Measurements from ENCODE around the gene JAML.

JAML gene

GRCh38 chr11:118231461-118231860, 6.7 kb upstream of the JAML start:
- Mint-ChIP-seq H3K27ac (no peak overlapping the region), H3K36me3 (ENCODE audit: low read depth) (peaks cover 66% of the 10 kb centered on the region), H3K9me3 (no peaks in the 10 kb centered on the region), H3K4me1 (ENCODE audit: low read depth) (peaks cover 7% of the 10 kb centered on the region), H3K4me3 (no peak overlapping the region), H3K27me3 (no peaks in the 10 kb centered on the region)

- Mint-ChIP-seq H3K27ac (no peak overlapping the region), H3K36me3 (ENCODE audit: low read depth) (peaks cover 68% of the 10 kb centered on the region), H3K27me3 (no peaks in the 10 kb centered on the region), H3K4me1 (ENCODE audit: low read depth) (no peaks in the 10 kb centered on the region), H3K4me3 (no peak overlapping the region), H3K9me3 (peaks cover 4% of the 10 kb centered on the region)
These were observed 5.3 kb upstream of the JAML start for GRCh38 chr11:118230088-118230487.

DNA sequence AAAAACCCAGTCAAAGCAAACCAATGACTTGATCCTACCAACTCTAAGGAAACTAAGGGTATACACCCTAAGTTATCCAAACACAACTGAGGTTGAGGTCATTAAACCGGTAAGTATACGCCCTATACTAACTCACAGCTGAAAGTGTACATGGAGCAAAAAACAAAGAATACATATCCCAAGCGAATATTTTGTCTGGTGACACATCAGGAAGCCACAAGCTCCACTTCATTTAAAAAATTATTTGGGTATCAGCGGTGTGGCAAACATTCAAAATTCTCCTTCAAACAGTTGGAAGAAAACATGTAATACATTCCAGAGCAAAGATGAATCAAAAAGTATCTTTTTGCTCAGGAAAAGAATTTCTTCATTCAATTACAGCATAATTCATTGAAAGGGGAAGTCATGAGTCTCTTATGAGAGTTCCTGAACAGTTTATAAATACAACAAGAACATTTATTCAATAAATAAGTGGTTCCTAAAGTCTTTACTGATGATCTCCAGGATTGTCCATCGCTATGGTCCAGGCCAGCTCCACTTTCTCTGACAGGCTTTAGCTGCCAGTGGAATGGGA, 4.5 kb upstream of the JAML start:
- Mint-ChIP-seq H3K4me3 (no peak overlapping the region), H3K27me3 (no peaks in the 10 kb centered on the region), H3K4me1 (ENCODE audit: low read depth) (no peaks in the 10 kb centered on the region), H3K36me3 (ENCODE audit: low read depth) (peaks cover 65% of the 10 kb centered on the region), H3K9me3 (peaks cover 5% of the 10 kb centered on the region), H3K27ac (no peak overlapping the region)

GRCh38 chr11:118227865-118228785, 3.3 kb upstream of the JAML start:
- peaks cover 61% of the 10 kb centered on the region for H3K36me3 Mint-ChIP-seq (ENCODE audit: low read depth)
- no peaks in the 10 kb centered on the region for H3K27me3 Mint-ChIP-seq
- peak overlapping the region; percentile 54 for H3K4me3 Mint-ChIP-seq
- peaks cover 9% of the 10 kb centered on the region for H3K4me1 Mint-ChIP-seq (ENCODE audit: low read depth)
- peaks cover 5% of the 10 kb centered on the region for H3K9me3 Mint-ChIP-seq
- H3K27ac Mint-ChIP-seq = no peak overlapping the region

- H3K27ac Mint-ChIP-seq = no peak overlapping the region
- peaks cover 22% of the 10 kb centered on the region for H3K4me1 Mint-ChIP-seq (ENCODE audit: low read depth)
- peaks cover 67% of the 10 kb centered on the region for H3K36me3 Mint-ChIP-seq (ENCODE audit: low read depth)
- peaks cover 5% of the 10 kb centered on the region for H3K9me3 Mint-ChIP-seq
- no peaks in the 10 kb centered on the region for H3K27me3 Mint-ChIP-seq
- H3K4me3 Mint-ChIP-seq = peak overlapping the region; percentile 54
These were observed 2.0 kb upstream of the JAML start for GRCh38 chr11:118226781-118227180.

GRCh38 chr11:118226296-118226695, 1.5 kb upstream of the JAML start:
- peaks cover 5% of the 10 kb centered on the region for H3K9me3 Mint-ChIP-seq
- H3K27me3 Mint-ChIP-seq = no peaks in the 10 kb centered on the region
- peaks cover 27% of the 10 kb centered on the region for H3K4me1 Mint-ChIP-seq (ENCODE audit: low read depth)
- peaks cover 72% of the 10 kb centered on the region for H3K36me3 Mint-ChIP-seq (ENCODE audit: low read depth)
- peak overlapping the region; percentile 54 for H3K4me3 Mint-ChIP-seq
- H3K27ac Mint-ChIP-seq = no peak overlapping the region

- Mint-ChIP-seq H3K27me3 (no peaks in the 10 kb centered on the region), H3K27ac (peak overlapping the region; percentile 99), H3K36me3 (ENCODE audit: low read depth) (peaks cover 84% of the 10 kb centered on the region), H3K4me1 (ENCODE audit: low read depth) (peaks cover 50% of the 10 kb centered on the region), H3K9me3 (peaks cover 5% of the 10 kb centered on the region), H3K4me3 (peak overlapping the region; percentile 89)
These were observed 819 bp downstream of the JAML start for GRCh38 chr11:118223992-118224391.

- H3K4me1 Mint-ChIP-seq (ENCODE audit: low read depth) = peaks cover 54% of the 10 kb centered on the region
- H3K27me3 Mint-ChIP-seq = no peaks in the 10 kb centered on the region
- peaks cover 84% of the 10 kb centered on the region for H3K36me3 Mint-ChIP-seq (ENCODE audit: low read depth)
- H3K9me3 Mint-ChIP-seq = peaks cover 7% of the 10 kb centered on the region
- peak overlapping the region; percentile 99 for H3K27ac Mint-ChIP-seq
- H3K4me3 Mint-ChIP-seq = peak overlapping the region; percentile 89
These were observed 1.2 kb downstream of the JAML start for GRCh38 chr11:118223570-118223969.

DNA sequence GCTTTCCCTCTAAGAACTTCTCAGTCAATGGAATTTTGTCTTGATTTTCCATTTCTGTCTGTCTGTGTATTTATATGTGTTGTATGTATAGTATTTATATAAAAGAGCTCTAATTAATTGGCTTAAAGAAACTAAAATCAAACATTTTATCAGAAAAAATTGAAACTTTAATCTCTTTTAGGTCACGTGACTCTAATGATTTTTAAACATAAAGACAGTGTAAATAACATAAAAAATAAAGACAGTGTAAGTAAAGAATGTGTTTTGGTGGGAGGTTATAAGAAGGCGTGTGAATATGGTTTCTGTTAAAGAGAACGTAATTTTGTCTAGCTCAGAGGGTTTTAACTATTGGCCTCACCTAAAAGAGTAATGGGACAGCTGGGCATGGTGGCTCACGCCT, 2.4 kb downstream of the JAML start:
- Mint-ChIP-seq H3K27me3 (no peaks in the 10 kb centered on the region), H3K36me3 (ENCODE audit: low read depth) (peaks cover 77% of the 10 kb centered on the region), H3K4me1 (ENCODE audit: low read depth) (peaks cover 66% of the 10 kb centered on the region), H3K4me3 (peak overlapping the region; percentile 89), H3K27ac (peak overlapping the region; percentile 99), H3K9me3 (peaks cover 7% of the 10 kb centered on the region)

- H3K27me3 Mint-ChIP-seq = no peaks in the 10 kb centered on the region
- H3K4me3 Mint-ChIP-seq = peak overlapping the region; percentile 89
- peaks cover 76% of the 10 kb centered on the region for H3K4me1 Mint-ChIP-seq (ENCODE audit: low read depth)
- H3K36me3 Mint-ChIP-seq (ENCODE audit: low read depth) = peaks cover 67% of the 10 kb centered on the region
- peaks cover 7% of the 10 kb centered on the region for H3K9me3 Mint-ChIP-seq
- peak overlapping the region; percentile 99 for H3K27ac Mint-ChIP-seq
These were observed 3.4 kb downstream of the JAML start for GRCh38 chr11:118221419-118221818.

DNA sequence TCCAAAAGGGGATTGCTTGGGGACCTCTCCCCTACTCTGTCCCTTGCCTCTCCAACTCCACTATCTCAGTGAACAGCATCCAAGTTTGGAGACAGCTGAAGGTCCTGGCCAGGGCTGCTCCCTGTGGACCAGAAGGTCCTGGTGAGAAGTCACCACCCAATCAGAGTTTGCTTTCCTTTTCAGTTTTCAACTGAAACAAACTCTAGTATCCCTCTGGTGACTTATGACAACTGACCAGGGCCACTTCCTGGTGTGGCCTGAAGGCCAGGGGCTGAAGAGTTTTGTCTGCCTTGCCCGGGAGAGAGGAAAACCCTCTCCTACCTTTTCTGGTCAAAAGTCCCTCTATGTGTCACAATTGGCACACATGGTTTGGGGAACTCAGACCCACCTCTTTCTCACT, 5.1 kb downstream of the JAML start:
- Mint-ChIP-seq H3K27ac (peak overlapping the region; percentile 99), H3K4me1 (ENCODE audit: low read depth) (peaks cover 93% of the 10 kb centered on the region), H3K36me3 (ENCODE audit: low read depth) (peaks cover 61% of the 10 kb centered on the region), H3K9me3 (peaks cover 3% of the 10 kb centered on the region), H3K4me3 (peak overlapping the region; percentile 89), H3K27me3 (no peaks in the 10 kb centered on the region)

DNA sequence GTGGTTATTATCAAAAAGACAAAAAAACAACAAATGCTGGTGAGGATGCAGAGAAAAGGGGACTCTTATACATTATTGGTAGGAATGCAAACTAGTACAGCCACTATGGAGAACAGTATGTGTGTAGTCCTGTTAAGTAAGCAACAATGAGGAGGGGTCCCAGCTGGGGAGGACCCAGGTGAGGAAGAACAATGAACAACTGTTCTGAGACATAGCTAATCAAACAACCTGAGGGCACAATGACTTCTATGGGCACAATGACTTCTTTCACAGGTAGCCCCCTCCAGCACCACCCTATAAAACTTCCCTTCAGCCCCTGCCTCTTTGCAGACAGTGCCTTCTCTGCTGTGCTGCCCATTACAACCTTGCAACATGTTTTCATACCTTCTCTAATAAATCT, 5.6 kb downstream of the JAML start:
- Mint-ChIP-seq H3K4me3 (peak overlapping the region; percentile 89), H3K9me3 (peaks cover 3% of the 10 kb centered on the region), H3K27me3 (no peaks in the 10 kb centered on the region), H3K27ac (peak overlapping the region; percentile 99), H3K4me1 (ENCODE audit: low read depth) (peaks cover 98% of the 10 kb centered on the region), H3K36me3 (ENCODE audit: low read depth) (peaks cover 63% of the 10 kb centered on the region)

- Mint-ChIP-seq H3K4me1 (ENCODE audit: low read depth) (peaks cover 100% of the 10 kb centered on the region), H3K36me3 (ENCODE audit: low read depth) (peaks cover 71% of the 10 kb centered on the region), H3K27ac (peak overlapping the region; percentile 99), H3K4me3 (peak overlapping the region; percentile 89), H3K9me3 (peaks cover 3% of the 10 kb centered on the region), H3K27me3 (no peaks in the 10 kb centered on the region)
These were observed 7.2 kb downstream of the JAML start for GRCh38 chr11:118217575-118217974.

DNA sequence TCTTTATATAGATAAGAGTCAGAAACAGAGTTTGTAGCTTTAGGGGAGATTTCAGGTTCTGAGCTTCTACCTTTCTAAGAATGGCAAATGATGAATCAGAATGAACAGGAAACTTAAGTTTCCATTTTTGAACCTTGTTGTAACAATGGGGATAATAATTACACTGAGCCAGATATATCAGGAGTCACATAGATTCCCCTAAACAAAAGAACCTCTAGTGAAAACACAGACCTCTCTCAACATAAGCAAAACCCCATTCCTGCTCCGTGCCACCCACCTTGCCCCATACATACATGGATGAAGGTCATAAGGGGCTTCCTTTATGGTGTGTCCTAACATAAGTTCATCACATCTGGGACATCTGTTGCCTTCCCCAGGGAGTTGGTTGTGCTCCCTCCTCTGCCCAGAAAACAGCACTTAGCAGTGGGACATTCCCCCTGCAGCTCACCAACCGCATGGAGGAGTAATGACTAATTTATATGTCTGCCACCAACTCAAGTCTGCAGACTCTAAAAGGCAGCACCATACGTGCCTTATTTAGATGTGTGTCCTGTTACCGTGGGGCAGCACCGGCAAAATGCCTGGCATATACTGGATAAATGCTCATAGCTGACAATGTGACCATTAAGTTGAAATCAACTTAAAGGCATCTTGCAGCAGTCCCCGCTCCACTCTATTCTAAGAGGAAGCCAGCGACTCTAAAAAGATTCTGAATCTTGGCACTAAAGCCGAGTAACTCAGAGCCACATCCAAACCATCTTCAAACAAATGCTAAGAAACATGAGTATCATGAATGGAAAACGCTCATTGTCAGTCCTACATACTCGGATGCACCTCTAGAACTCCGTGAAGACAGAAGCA, 8.0 kb downstream of the JAML start:
- Mint-ChIP-seq H3K9me3 (peaks cover 3% of the 10 kb centered on the region), H3K36me3 (ENCODE audit: low read depth) (peaks cover 72% of the 10 kb centered on the region), H3K4me3 (peak overlapping the region; percentile 89), H3K4me1 (ENCODE audit: low read depth) (peaks cover 100% of the 10 kb centered on the region), H3K27ac (peak overlapping the region; percentile 99), H3K27me3 (no peaks in the 10 kb centered on the region)

- H3K4me1 Mint-ChIP-seq (ENCODE audit: low read depth) = peaks cover 100% of the 10 kb centered on the region
- peak overlapping the region; percentile 99 for H3K27ac Mint-ChIP-seq
- H3K36me3 Mint-ChIP-seq (ENCODE audit: low read depth) = peaks cover 72% of the 10 kb centered on the region
- H3K27me3 Mint-ChIP-seq = no peaks in the 10 kb centered on the region
- H3K9me3 Mint-ChIP-seq = peaks cover 3% of the 10 kb centered on the region
- H3K4me3 Mint-ChIP-seq = peak overlapping the region; percentile 89
These were observed 9.0 kb downstream of the JAML start for GRCh38 chr11:118215765-118216164.

Data from stimulated activated naive CD8-positive, alpha-beta T cell treated with anti-CD3 and anti-CD28 coated beads, Interleukin-15, Interleukin-2, amounts not matched to agents 100 ng/mL and 50 ng/mL, for 24 hours (primary cell).